ENCODE measurements around the gene IMMP2L.
"Not testable (repeated sequence)": the region's sequence is repeated elsewhere in the genome, so short reads cannot be mapped to it uniquely, and the experiment has no call there.

The IMMP2L gene

GRCh38 chr7:110664803-110665202, 897.5 kb downstream of the IMMP2L start:
- DNase-seq: no peak

DNA sequence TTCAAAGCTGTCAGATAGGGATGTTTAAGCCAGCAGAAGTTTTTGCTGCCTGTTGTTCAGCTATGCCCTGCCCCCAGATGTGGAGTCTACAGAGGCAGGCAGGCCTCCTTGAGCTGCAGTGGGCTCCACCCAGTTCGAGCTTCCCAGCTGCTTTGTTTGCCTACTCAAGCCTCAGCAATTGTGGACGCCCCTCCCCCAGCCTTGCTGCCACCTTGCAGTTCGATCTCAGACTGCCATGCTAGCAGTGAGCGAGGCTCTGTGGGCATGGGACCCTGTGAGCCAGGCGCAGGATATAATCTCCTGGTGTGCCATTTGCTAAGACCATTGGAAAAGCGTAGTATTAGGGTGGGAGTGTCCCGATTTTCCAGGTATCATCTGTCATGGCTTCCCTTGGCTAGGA, 901.7 kb downstream of the IMMP2L start:
- DNase-seq: not testable (repeated sequence)

DNA sequence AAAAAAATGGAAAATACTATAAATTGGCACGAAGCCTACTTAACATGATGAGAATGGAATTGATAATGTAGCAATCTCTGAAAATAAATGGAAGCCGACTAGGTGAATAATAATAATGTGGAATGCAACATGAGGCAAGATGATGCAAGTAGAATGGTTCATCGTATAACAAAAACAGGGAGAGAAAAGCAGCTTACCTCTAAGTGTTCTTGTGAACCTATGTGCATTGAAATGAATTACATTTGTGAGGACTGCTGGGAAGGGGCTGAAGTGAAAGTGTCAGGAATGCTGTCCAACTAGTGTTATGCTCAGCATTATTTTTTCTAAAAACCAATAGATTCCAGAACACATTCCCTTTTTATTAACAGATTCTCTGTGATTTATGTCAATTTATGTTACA, 912.0 kb downstream of the IMMP2L start:
- no peak for DNase-seq

- DNase-seq: peak; percentile 40
Measured at GRCh38 chr7:110647266-110647665, 915.0 kb downstream of the IMMP2L start.

DNA sequence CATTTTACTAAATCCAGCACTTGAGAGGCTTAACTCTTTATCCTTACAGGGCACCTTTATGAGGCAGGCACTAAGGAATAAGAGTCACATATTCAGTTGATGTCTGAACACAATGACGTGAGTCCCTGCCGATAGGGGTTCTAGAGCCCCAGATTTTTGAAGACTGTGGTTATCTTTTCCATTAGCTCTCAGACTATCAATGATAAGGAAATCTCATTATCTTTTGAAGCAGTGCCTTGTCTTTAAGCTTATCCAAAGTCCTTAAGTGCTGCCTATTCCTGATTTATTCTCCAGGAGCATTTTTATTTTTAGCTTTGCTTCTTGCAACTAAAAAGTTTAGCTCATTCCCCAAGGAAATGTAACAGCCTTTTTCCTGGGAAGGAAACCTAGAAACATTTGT, 915.5 kb downstream of the IMMP2L start:
- no peak for DNase-seq

- DNase-seq: no peak
Measured at GRCh38 chr7:110645616-110646015, 916.7 kb downstream of the IMMP2L start.

DNA sequence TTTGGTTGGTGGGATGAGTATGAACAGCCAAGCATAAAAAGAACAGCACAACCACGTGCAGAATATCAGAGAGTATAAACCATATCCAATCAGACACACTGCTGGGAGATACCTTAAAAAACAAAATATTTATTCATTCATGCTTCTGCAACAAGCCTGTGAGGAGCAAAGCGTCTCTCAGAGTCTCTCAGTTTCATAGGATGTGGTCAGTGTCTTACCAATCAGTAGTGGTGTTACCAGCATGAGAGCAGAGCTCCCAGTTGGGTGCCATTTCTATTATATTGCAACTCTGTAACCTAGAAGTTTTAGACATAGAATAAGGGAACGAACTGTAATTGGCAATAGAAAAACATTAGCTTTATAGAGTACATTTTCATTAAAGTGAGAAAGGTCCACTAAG, 917.2 kb downstream of the IMMP2L start:
- no peak for DNase-seq

GRCh38 chr7:110637252-110637651, 925.0 kb downstream of the IMMP2L start:
- DNase-seq: no peak

DNA sequence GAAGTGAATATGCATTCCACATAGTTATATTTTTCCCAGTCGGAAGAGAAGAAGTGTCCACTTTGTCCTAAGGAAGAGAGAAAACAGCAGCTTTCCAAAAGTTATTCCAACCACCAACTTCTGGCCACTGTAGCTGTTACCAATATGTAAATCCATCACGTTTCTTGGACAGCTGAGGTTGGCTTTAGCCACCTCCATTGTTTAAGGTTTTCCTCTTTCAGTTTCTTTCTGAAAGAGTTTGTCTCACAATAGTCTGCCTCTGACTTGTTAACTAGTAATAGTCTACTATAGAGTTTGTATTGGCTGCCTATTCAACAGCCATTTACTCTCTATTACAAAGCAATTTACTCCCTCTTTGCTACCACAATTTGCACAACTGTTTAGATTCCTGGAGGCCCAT, 929.0 kb downstream of the IMMP2L start:
- no peak for DNase-seq

DNA sequence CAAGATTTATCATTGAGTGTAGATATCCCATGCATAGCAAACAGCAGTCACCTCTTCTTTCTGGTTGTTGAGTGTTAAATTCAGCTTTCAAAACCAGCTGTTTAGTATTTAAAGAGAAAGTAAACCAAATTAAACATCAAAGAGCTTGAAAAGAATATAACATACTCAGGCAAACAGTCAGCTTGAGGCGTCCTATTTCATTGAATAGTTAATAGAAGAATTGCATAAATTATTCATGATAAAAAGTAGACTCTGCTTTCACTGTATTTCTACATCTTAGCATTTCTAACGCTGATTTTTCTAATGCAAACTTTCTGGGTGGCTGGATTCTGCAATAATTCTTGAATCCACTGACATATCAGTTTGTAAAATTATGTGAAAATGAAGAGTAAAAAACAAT, 935.9 kb downstream of the IMMP2L start:
- no peak for DNase-seq

DNA sequence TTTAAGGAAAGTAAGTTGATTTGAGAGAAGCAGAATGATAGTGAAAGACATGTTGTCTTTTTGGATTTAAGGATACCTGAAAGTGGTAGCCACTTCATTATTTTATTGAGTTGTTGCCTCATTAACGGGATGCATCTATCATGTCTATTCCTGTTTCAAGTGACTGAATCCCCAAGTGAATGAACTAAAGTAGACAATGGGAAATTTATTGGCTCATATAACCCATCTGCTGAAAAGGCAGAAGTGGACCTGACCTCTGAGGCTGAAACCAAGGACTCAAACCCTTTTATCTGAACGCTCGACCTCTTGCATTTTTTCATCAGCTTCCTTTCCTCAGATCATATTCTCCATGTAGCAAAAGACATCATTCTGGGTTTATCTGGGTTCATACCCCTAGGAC, 937.0 kb downstream of the IMMP2L start:
- no peak for DNase-seq

- no peak for DNase-seq
Measured at GRCh38 chr7:110623436-110623835, 938.9 kb downstream of the IMMP2L start.

DNA sequence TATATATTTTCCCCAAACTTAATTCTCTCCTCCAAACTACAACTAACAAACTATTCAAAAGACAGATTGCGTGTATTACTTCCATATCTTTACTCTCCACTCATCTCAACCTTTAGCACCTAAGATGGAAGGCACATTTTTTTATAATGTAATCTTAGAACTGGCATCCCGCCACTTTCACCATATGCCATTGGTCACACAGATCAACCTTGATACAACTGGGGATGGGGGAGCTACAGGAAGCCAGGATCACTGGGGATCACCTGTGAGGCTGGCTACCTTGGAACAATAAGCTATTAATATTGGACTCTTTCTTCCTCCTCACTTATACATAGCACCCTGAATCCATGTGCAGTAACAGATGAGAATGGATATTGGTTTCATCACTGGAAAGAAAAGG, 941.0 kb downstream of the IMMP2L start:
- no peak for DNase-seq

GRCh38 chr7:110620110-110620735, 942.1 kb downstream of the IMMP2L start:
- no peak for DNase-seq
